ENCODE results near the gene AUTS2.

GRCh38 chr7:70218006-70218405 lies 619.7 kb downstream of the AUTS2 start:
- no peak for TF ChIP-seq CTCF (conservative IDR thresholded peaks at IDR 0.05 in 1 of 2, IDR thresholded peaks at IDR 0.05 in 1 of 2; ENCODE audit: low read depth in 1 of 2, low read length in 2 of 2)
- no peak for TF ChIP-seq EZH2 (IDR thresholded peaks at IDR 0.05; ENCODE audit: low read length, missing control alignments)
